ENCODE results near the gene PAK4. TPM values are rescaled to one million over a fixed set of nuclear protein-coding genes. Genes with fewer than 3 reads are reported as not detected.
"Not testable (repeated sequence)": the region's sequence is repeated elsewhere in the genome, so short reads cannot be mapped to it uniquely, and the experiment has no call there.

Gene PAK4
- total RNA-seq, 2 donors from 2014 or later: 85.0 to 96.9 TPM

DNA sequence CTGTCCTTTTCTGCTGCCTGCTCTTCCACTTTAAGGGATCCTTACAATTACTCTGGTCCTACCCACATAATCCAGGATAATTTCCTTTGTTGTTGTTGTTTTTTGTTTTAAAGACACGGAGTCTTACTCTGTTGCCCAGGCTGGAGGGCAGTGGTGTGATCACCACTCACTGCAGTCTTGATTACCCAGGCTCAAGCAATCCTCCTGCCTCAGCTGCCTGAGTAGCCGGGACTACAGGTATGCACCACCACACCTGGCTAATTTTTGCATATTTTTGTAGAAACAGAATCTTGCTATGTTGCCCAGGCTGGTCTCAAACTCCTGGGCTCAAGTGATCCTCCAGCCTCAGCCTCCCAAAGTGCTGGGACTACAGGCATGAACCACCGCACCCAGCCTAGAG, 89.7 kb downstream of the PAK4 start:
- DNase-seq; ATAC-seq; intact Hi-C loops (cut with DNase I, micrococcal nuclease): not testable (repeated sequence)

DNA sequence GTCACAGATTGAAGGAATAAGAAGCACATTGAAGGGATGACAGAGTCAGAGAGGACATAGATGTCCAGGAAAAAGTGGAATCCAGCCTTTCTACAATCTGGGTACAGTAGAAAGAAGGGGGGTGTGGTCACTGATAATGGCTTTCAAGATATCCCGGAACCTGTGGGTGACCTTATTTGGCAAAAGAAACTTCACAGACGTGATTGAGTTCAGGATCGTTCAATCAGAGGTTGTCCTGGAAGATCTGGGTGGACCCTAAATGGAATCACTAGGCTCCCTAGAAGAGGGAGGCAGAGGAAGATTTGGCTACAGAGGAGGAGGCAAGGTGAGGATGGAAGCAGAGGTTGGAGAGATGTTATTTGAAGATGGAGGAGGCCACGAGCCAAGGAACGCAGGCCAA, 91.5 kb downstream of the PAK4 start:
- DNase-seq (no peak), ATAC-seq (no peak)
- intact Hi-C loops (cut with DNase I, micrococcal nuclease): no loop called here

DNA sequence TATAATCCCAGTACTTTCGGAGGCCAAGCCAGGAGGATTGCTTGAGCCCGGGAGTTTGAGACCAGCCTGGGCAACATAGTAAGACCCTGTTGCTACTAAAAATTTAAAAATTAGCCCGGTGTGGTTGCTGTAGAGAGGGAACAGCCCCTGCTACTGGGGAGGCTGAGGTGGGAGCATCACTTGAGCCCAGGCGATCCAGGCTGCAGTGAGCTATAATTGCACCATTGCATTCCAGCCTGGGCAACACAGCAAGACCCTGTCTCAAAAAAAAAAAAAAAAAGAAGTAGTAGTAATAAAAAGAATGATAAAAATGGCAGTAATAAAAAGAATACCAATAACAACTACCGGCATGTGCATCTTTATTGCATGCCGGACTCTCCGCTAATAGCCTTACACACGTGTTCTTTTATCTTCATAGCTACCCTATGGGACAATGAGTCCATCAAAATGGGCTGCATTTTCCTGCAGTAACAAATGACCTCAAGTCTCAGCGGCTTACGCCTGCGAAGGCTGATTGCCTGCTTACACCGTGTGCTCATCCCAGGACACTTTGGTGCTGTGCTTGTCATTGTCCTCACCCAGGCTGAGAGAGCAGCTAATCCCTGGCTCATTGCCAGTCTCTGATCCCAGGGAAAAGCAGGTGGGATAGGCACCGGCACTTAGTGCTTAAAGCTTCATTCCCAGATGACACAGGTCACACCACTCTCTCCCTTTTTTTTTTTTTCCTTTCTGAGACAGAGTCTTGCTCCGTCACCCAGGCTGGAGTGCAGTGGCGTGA, 92.8 kb downstream of the PAK4 start:
- DNase-seq (no peak), ATAC-seq (no peak)
- intact Hi-C loops (cut with DNase I, micrococcal nuclease): no loop called here

DNA sequence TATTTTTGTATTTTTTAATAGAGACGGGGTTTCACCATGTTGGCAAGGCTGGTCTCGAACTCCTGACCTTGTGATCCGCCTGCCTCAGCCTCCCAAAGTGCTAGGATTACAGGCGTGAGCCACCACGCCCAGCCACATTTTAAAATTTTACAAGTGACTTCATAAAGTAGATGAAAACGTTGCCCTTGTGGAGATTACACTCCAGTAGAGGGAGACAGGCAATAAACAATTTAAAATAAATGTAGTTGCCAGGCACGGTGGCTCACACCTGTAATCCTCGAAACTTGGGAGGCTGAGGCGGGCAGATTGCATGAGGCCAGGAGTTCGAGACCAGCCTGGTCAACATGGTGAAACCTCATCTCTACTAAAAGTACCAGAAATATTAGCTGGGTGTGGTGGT, 93.5 kb downstream of the PAK4 start:
- DNase-seq; intact Hi-C loops (cut with DNase I, micrococcal nuclease); ATAC-seq: not testable (repeated sequence)

DNA sequence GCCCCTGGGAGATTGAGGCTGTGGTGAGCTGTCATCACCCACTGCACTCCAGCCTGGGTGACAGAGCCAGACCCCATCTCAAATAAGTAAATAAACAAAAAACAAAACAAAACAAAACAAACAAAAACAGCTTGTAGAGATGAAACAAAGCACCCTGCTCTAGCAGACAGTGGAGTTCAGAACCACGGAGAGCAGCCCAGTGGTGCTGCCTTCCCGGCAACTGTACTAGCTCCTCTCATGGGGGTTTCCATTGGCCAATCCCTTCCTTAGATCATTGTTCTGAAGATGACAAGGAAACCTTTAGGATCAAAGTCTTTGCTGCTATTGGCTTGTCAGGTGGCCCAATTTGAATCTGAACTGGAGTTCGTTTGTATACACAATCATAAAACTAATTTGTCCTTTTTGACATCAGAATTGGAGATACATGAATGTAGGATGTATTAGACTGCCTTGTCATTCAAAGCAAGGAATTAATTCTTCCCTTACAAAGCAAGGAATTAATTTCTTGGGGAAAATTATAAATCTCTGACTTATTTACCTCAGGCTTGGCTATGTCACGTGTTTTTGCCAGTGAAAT, 98.2 kb downstream of the PAK4 start:
- no peak for DNase-seq
- no peak for ATAC-seq
- intact Hi-C loops (cut with DNase I, micrococcal nuclease): no loop called here

DNA sequence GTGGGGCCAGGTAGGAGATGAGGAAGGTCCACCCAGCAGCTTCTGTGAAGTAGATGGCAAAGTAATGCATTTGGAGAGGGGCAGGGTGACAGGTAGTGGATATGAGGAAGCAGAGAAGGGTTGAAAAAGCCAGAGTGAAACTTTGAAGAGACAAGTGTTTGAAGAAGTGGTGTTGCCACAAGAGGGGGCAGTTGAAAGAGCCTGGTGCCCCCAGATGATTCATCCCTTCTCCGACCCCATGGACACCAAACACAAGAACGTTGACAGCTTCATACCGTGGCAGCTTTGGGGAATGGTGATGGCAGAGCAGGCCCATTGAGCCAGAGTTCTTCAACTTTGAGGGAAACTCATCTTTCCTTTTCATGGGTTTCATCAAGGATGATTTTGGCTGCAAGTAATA, 99.3 kb downstream of the PAK4 start:
- DNase-seq (no peak), ATAC-seq (no peak)
- intact Hi-C loops (cut with DNase I, micrococcal nuclease): no loop called here

Other genes with a start within 250 kb of the PAK4 start
- gene RINL, start 247.5 kb upstream of the PAK4 start, total RNA-seq: 1 to 10 TPM; 3.2 to 3.4 TPM
- 10 to 100 TPM; 32.9 to 39.9 TPM for gene SIRT2, start 226.2 kb upstream of the PAK4 start, total RNA-seq
- gene NFKBIB, start 225.8 kb upstream of the PAK4 start, total RNA-seq: 10 to 100 TPM; 32.1 to 38.8 TPM
- gene CCER2, start 213.6 kb upstream of the PAK4 start, total RNA-seq: under 1 TPM in 1 of 2 donors, not detected in 1; 0.55 TPM
- 10 to 100 TPM; 15.4 to 33.3 TPM for gene SARS2, start 195.0 kb upstream of the PAK4 start, total RNA-seq
- gene MRPS12, start 194.8 kb upstream of the PAK4 start, total RNA-seq: 10 to 100 TPM; 36.3 to 50.4 TPM
- gene FBXO17, start 150.0 kb upstream of the PAK4 start, total RNA-seq: 1 to 10 TPM; 1.1 to 3.3 TPM
- 1 to 10 TPM in 1 of 2 donors, not detected in 1; 2.8 TPM for gene FBXO27, start 93.2 kb upstream of the PAK4 start, total RNA-seq
- gene ACP7, start 41.4 kb upstream of the PAK4 start, total RNA-seq: not detected
- not detected for gene NCCRP1, start 71.2 kb downstream of the PAK4 start, total RNA-seq
- gene SYCN, start 78.5 kb downstream of the PAK4 start, total RNA-seq: not detected
- gene IFNL3, start 119.2 kb downstream of the PAK4 start, total RNA-seq: not detected
- not detected for gene IFNL4, start 123.1 kb downstream of the PAK4 start, total RNA-seq
- gene IFNL2, start 142.6 kb downstream of the PAK4 start, total RNA-seq: not detected
- not detected for gene IFNL1, start 170.6 kb downstream of the PAK4 start, total RNA-seq
- under 1 TPM; 0.18 to 0.61 TPM for gene LRFN1, start 195.1 kb downstream of the PAK4 start, total RNA-seq
- gene GMFG, start 210.3 kb downstream of the PAK4 start, total RNA-seq: 10 to 100 TPM in 1 of 2 donors, 1 to 10 TPM in 1; 7.0 to 17.8 TPM
- 10 to 100 TPM; 65.2 to 72.2 TPM for gene SAMD4B, start 216.6 kb downstream of the PAK4 start, total RNA-seq